Suprapubic skin (tissue), 4 donors: ENCODE measurements around the gene NPHP4. TPM values are rescaled to one million over a fixed set of nuclear protein-coding genes. Genes with fewer than 3 reads are reported as not detected.

Experiments used
- DNase-seq, 2 donors: peaks; one replicate each; pipeline ENCODE4 v3.0.0-alpha.2; 2019; ENCODE audit warnings: low spot score in 2 of 2
- H3K27ac ChIP-seq: fragments of 200-600 bp; sonication (generic); one replicate; pipeline ENCODE4 v1.5.1; 2019
- H3K27me3 ChIP-seq: fragments of 200-600 bp; sonication (generic); one replicate; pipeline ENCODE4 v1.5.1; 2019
- H3K36me3 ChIP-seq: fragments of 200-600 bp; sonication (generic); one replicate; pipeline ENCODE4 v1.5.1; 2019
- H3K4me1 ChIP-seq: fragments of 200-600 bp; sonication (generic); one replicate; pipeline ENCODE4 v1.5.1; 2019
- H3K4me3 ChIP-seq: fragments of 200-600 bp; sonication (generic); one replicate; pipeline ENCODE4 v1.5.1; 2019; ENCODE audit warnings: mild to moderate bottlenecking
- H3K9me3 ChIP-seq: fragments of 200-600 bp; sonication (generic); one replicate; pipeline ENCODE4 v1.5.1; 2019
- CTCF ChIP-seq, 2 donors: fragments of 200-600 bp in 1 of 2; fragments of 450-650 bp in 1 of 2; sonication (generic) in 1 of 2; IDR thresholded peaks; one replicate each; pipeline ENCODE4 v1.5.1; 2016 to 2019; ENCODE audit warnings: antibody characterized with exemption in 2 of 2, mild to moderate bottlenecking in 1 of 2, moderate library complexity in 1 of 2
- EP300 ChIP-seq: sonication (generic); formaldehyde crosslinking; IDR thresholded peaks from one replicate; pipeline ENCODE4 v1.6.1; 2017; ENCODE audit warnings: antibody characterized with exemption
- POLR2A ChIP-seq, 2 donors: fragments of 450-650 bp; IDR thresholded peaks; one replicate each; pipeline ENCODE4 v1.6.1; 2017; ENCODE audit warnings: antibody characterized with exemption in 2 of 2, mild to moderate bottlenecking in 2 of 2, moderate library complexity in 2 of 2
- POLR2AphosphoS5 ChIP-seq, 3 donors: sonication (generic); formaldehyde crosslinking; IDR thresholded peaks; one replicate each; pipeline ENCODE4 v1.6.1; 2017; ENCODE audit warnings: antibody characterized with exemption in 3 of 3
- WGBS: methylation state at CpG from one replicate; pipeline ENCODE4 v1.1.5; 2018; 5-methylcytosine and 5-hydroxymethylcytosine counted together
- total RNA-seq, 4 donors: library from RNA; depleted of rRNA; stranded (reverse); fragments of >200 nt; gene quantifications; one replicate each; pipeline ENCODE4 v1.1.0, GENCODE V29; 2016

Gene NPHP4
- total RNA-seq, 4 donors from 2014 or later: 26.3 to 33.7 (median 29.1) TPM

- Histone ChIP-seq H3K27me3 (no peaks in the 10 kb centered on the region), H3K4me1 (no peaks in the 10 kb centered on the region), H3K9me3 (no peaks in the 10 kb centered on the region), H3K27ac (no peak overlapping the region), H3K36me3 (peaks cover 71% of the 10 kb centered on the region), H3K4me3 (no peak overlapping the region)
- no peak for DNase-seq
- TF ChIP-seq EP300 (no peak), POLR2AphosphoS5 (IDR thresholded peaks at IDR 0.05) (no peak), CTCF (IDR thresholded peaks at IDR 0.05) (no peak), POLR2A (IDR thresholded peaks at IDR 0.05) (no peak)
- WGBS: 91% methylated on average over 17 of the region's 22 CpGs
Measured at GRCh38 chr1:5881526-5882222, 110.6 kb downstream of the NPHP4 start.

GRCh38 chr1:5880630-5881405, 111.4 kb downstream of the NPHP4 start:
- WGBS: 93% methylated on average over 8 of the region's 25 CpGs
- Histone ChIP-seq H3K27ac (no peak overlapping the region), H3K27me3 (no peaks in the 10 kb centered on the region), H3K4me1 (no peaks in the 10 kb centered on the region), H3K9me3 (no peaks in the 10 kb centered on the region), H3K36me3 (peaks cover 74% of the 10 kb centered on the region), H3K4me3 (no peak overlapping the region)
- no peak for TF ChIP-seq POLR2A (IDR thresholded peaks at IDR 0.05)
- no peak for TF ChIP-seq POLR2AphosphoS5 (IDR thresholded peaks at IDR 0.05)
- TF ChIP-seq CTCF (IDR thresholded peaks at IDR 0.05): no peak
- TF ChIP-seq EP300: no peak
- DNase-seq: no peak

- no peak for DNase-seq
- TF ChIP-seq EP300 (no peak), POLR2A (IDR thresholded peaks at IDR 0.05) (no peak), POLR2AphosphoS5 (IDR thresholded peaks at IDR 0.05) (no peak), CTCF (IDR thresholded peaks at IDR 0.05) (no peak)
- peaks cover 88% of the 10 kb centered on the region for H3K36me3 ChIP-seq
- WGBS: 87% methylated on average over 5 of the region's 7 CpGs
- H3K27me3 ChIP-seq: no peaks in the 10 kb centered on the region
- no peak overlapping the region for H3K4me3 ChIP-seq
- H3K4me1 ChIP-seq: no peaks in the 10 kb centered on the region
- H3K27ac ChIP-seq: no peak overlapping the region
- H3K9me3 ChIP-seq: no peaks in the 10 kb centered on the region
Measured at GRCh38 chr1:5879421-5879820, 112.8 kb downstream of the NPHP4 start.

- Histone ChIP-seq H3K36me3 (peaks cover 92% of the 10 kb centered on the region), H3K4me1 (no peaks in the 10 kb centered on the region), H3K9me3 (no peaks in the 10 kb centered on the region), H3K27ac (no peak overlapping the region), H3K4me3 (no peak overlapping the region), H3K27me3 (no peaks in the 10 kb centered on the region)
- 92% methylated on average over 4 of the region's 4 CpGs for WGBS
- no peak for DNase-seq
- TF ChIP-seq POLR2A (IDR thresholded peaks at IDR 0.05) (no peak), EP300 (no peak), CTCF (IDR thresholded peaks at IDR 0.05) (no peak), POLR2AphosphoS5 (IDR thresholded peaks at IDR 0.05) (no peak)
Measured at GRCh38 chr1:5878971-5879370, 113.3 kb downstream of the NPHP4 start.
